ENCODE measurements around the gene BEAN1. TPM values are rescaled to one million over a fixed set of nuclear protein-coding genes. Genes with fewer than 3 reads are reported as not detected.
A peak's percentile ranks its signal among the peaks of the same experiment; 100 is the strongest.
"Not testable (repeated sequence)": the region's sequence is repeated elsewhere in the genome, so short reads cannot be mapped to it uniquely, and the experiment has no call there.

Gene BEAN1
- polyA plus RNA-seq, 1 donor = 1.6 TPM

GRCh38 chr16:66508914-66509496, 81.9 kb downstream of the BEAN1 start:
- DNase-seq (ENCODE audit: low read depth) = no peak

- DNase-seq (ENCODE audit: low read depth) = no peak
Measured at GRCh38 chr16:66509576-66509975, 82.5 kb downstream of the BEAN1 start.

- DNase-seq (ENCODE audit: low read depth) = no peak
Measured at GRCh38 chr16:66510298-66510697, 83.2 kb downstream of the BEAN1 start.

GRCh38 chr16:66510711-66511601, 83.9 kb downstream of the BEAN1 start:
- no peak for DNase-seq (ENCODE audit: low read depth)

GRCh38 chr16:66511602-66512271, 84.6 kb downstream of the BEAN1 start:
- no peak for DNase-seq (ENCODE audit: low read depth)

GRCh38 chr16:66512272-66513110, 85.4 kb downstream of the BEAN1 start:
- no peak for DNase-seq (ENCODE audit: low read depth)

GRCh38 chr16:66513111-66513723, 86.1 kb downstream of the BEAN1 start:
- DNase-seq (ENCODE audit: low read depth) = no peak

- DNase-seq (ENCODE audit: low read depth) = not testable (repeated sequence)
Measured at GRCh38 chr16:66514391-66514790, 87.3 kb downstream of the BEAN1 start.

- not testable (repeated sequence) for DNase-seq (ENCODE audit: low read depth)
Measured at GRCh38 chr16:66514980-66515595, 88.0 kb downstream of the BEAN1 start.

GRCh38 chr16:66515596-66516508, 88.8 kb downstream of the BEAN1 start:
- no peak for DNase-seq (ENCODE audit: low read depth)

- DNase-seq (ENCODE audit: low read depth) = no peak
Measured at GRCh38 chr16:66516509-66516807, 89.4 kb downstream of the BEAN1 start.

GRCh38 chr16:66516808-66517585, 89.9 kb downstream of the BEAN1 start:
- DNase-seq (ENCODE audit: low read depth) = peak; percentile 90

- DNase-seq (ENCODE audit: low read depth) = no peak
Measured at GRCh38 chr16:66517586-66518263, 90.6 kb downstream of the BEAN1 start.

- no peak for DNase-seq (ENCODE audit: low read depth)
Measured at GRCh38 chr16:66519482-66520373, 92.6 kb downstream of the BEAN1 start.

GRCh38 chr16:66520406-66521170, 93.5 kb downstream of the BEAN1 start:
- no peak for DNase-seq (ENCODE audit: low read depth)

GRCh38 chr16:66521252-66521713, 94.2 kb downstream of the BEAN1 start:
- no peak for DNase-seq (ENCODE audit: low read depth)

Data from forelimb muscle (tissue), 1 donor.